ENCODE data around the gene LOXL4.
"Not testable (repeated sequence)": the region's sequence is repeated elsewhere in the genome, so short reads cannot be mapped to it uniquely, and the experiment has no call there.

LOXL4 gene

GRCh38 chr10:98238391-98238790 is 29.6 kb downstream of the LOXL4 start:
- no peak for DNase-seq

- DNase-seq, result no peak
Observed at GRCh38 chr10:98236862-98237261, 31.1 kb downstream of the LOXL4 start.

GRCh38 chr10:98235846-98236245 is 32.1 kb downstream of the LOXL4 start:
- DNase-seq, result no peak

DNA sequence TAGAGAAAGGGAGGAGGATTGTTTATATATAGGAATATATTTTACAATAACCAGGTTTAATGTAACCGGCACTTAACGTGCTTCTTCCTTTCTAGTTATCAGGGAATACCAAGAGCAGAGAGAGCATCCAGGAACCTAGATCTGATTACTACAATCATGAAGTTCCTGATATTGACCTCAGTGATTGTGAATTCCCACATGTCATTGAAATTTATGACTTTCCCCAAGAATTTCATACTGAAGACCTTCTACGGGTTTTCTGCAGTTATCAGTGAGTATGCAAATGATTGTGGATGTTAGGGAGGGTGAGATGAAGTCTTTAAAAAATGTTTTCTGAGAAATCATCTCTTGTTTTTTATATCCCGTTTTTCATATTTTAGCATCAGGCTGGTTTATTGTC is 36.6 kb downstream of the LOXL4 start:
- no peak for DNase-seq

DNA sequence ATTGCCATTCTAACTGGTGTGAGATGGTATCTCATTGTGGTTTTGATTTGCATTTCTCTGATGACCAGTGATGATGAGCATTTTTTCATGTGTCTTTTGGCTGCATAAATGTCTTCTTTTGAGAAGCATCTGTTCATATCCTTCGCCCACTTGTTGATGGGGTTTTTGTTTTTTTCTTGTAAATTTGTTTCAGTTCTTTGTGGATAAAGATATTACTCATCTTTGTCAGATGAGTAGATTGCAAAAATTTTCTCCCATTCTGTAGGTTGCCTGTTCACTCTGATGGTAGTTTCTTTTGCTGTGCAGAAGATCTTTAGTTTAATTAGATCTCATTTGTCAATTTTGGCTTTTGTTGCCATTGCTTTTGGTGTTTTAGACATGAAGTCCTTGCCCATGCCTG is 39.7 kb downstream of the LOXL4 start:
- DNase-seq, result not testable (repeated sequence)

DNA sequence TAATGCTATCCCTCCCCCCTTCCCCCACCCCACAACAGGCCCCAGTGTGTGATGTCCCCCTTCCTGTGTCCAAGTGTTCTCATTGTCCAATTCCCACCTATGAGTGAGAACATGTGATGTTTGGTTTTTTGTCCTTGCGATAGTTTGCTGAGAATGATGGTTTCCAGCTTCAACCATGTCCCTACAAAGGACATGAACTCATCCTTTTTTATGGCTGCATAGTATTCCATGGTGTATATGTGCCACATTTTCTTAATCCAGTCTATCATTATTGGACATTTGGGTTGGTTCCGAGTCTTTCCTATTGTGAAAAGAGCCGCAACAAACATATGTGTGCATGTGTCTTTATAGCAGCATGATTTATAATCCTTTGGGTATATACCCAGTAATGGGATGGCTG is 40.3 kb downstream of the LOXL4 start:
- not testable (repeated sequence) for DNase-seq

DNA sequence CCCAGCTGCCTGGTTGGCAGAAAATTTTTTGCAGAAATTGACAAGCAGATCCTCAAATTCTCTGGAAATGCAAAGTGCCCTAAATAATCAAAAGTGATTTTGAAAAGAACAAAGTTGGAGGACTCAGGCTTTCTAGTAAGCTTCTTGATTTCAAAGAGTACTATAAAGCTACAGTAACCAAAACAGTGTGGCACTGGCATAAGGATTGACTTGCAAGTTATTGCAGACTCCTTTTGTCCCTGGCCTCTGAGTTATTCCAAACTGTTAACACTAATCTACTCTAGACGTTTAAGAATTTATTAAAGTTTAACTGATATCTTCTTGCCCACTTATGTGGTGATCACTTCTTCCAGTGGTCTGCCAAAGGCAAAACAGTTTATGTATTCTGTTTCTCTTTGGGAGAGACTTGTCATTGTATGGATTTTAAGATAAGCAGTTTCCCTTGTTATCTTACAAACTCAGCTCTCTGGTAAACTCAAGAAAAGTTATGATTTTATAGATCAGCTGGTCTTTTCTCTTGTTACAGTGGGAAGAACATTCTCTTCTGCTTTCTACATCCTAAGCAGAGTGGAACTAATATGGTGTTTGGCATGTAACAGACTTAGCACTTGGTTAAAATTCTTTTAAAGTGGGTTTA is 41.4 kb downstream of the LOXL4 start:
- no peak for DNase-seq

GRCh38 chr10:98224996-98225395 is 43.0 kb downstream of the LOXL4 start:
- DNase-seq, result no peak

GRCh38 chr10:98224509-98224908 is 43.5 kb downstream of the LOXL4 start:
- no peak for DNase-seq

DNA sequence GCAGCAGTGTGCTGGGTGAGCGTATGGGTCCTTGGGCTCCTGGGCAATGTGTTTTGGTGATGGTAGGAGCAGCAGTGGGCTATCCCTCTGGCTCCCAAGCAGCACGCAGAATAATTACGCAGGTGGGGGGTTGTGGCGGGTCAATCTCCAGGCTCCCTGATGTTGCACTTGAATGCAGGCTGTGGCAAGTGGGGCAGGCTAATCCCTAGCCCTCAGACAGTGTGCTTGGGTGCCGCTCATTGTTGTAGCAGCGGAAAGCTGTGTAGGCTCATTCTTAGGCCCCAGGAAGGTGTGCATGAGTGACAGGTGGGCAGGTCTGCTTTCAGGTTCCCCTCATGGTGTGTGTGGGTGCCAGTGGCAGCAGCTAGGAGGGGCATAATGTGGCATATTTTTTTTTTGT is 44.1 kb downstream of the LOXL4 start:
- DNase-seq, result no peak

DNA sequence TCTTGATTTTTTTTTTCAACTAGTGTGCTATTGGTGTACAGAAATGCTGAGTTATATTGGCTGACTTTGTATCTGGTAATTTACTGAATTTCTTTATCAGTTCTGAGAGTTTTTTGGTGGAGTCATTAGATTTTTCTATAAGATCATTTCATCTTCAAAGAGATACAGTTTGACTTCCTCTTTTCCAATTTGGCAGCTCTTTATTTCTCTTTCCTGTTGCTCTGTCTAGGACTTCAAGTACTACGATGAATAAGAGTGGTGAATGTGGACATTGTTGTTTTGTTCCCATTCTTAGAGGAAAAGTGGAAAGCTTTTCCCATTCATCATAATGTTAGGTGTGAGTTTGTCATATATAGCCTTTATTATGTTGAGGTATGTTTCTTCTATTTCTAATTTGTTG is 50.2 kb downstream of the LOXL4 start:
- DNase-seq, result no peak

DNA sequence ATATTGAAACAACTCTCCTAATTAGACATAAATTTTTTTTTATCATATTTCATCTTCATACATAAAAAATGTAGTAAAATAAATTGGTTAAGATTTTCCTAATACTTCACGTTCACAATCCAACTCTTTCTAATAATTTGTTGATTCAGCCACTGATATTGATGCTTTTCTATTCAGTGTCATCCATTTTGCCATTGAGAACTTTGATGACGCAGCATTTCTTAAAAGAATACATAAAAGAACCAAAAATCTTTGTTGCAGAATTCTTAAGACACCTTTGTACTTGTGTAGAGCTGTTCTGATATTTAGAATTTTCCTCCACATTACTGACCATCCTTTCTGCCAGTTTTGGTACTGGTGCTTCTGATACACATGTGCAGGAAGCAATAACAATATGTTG is 52.6 kb downstream of the LOXL4 start:
- DNase-seq, result no peak

DNA sequence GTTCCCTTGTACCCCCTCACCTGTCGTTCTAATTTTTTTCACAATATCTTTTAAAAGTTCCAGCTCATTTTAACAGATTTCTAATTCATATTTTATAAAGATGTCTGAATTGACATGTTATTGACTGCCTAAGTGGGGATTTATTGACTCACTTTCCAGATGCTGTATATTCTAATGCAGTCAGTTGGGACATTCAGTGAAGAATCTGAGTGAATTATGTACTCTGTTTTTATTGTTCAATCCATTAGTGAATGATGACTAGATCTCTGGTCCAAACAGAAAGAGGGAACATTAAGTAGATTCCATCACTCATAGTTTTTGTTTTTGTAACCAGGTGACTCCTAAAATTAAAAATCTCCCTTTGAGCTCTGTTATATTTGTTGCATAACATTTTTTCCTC is 54.3 kb downstream of the LOXL4 start:
- no peak for DNase-seq

GRCh38 chr10:98212196-98212595 is 55.8 kb downstream of the LOXL4 start:
- no peak for DNase-seq

- DNase-seq, result no peak
Observed at GRCh38 chr10:98209441-98209840, 58.6 kb downstream of the LOXL4 start.

DNA sequence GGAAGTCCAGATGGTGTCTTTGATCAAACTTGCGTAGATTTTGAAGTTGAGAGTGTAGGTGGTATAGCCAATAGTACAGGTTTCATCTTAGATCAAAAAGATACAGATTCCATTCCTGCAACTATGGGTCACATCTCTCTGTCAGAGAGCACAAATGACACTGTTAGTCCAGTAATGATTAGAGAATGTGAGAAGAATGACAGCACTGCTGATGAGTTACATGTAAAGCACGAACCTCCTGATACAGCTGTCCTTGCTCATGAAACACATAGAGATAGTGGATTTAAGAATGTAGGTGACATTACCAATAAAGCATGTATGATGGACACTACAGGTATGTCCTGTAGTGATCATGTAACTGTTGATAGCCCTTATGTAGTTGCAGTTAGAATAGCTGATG is 59.1 kb downstream of the LOXL4 start:
- DNase-seq, result no peak

- no peak for DNase-seq
Observed at GRCh38 chr10:98205351-98205750, 62.6 kb downstream of the LOXL4 start.

GRCh38 chr10:98202378-98202777 is 65.6 kb downstream of the LOXL4 start:
- no peak for DNase-seq

DNA sequence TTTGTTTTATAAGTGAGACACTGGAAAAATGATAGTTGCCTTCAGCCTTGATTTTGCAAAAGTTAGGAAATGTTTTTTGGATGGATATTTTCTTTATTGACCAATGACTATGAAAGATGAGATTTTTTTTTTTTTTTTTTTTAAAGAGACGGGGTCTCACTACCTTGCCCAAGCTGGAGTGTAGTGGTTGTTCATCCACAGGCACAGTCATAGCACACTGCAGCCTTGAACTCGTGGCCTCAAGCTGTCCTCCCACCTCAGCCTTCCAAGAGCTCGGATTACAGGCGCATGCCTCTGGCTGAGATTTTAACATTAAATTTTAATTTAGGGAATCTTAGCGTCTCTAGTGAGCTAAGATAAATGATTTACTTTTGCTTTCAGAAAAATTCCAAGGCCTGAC is 66.2 kb downstream of the LOXL4 start:
- no peak for DNase-seq
